SK-N-SH (cell line): ENCODE measurements around the gene ALS2CL.

Source experiments
- FOXJ3 ChIP-seq: sonication (generic); formaldehyde crosslinking; IDR thresholded peaks from 2 replicates; pipeline ENCODE4 v1.5.1; 2020; ENCODE audit warnings: mild to moderate bottlenecking, missing genetic modification reagents
- POLR2AphosphoS5 ChIP-seq: IDR thresholded peaks from 2 replicates; pipeline ENCODE4 v1.6.1; 2012; ENCODE audit warnings: low read depth, low read length
- SMC3 ChIP-seq: IDR thresholded peaks from 2 replicates; pipeline ENCODE4 v1.6.1; 2012; ENCODE audit warnings: low read depth, low read length, improper control_type of control experiment
- TF ChIP-seq, protein P1 (sequence below): fragments of 200-600 bp; sonication (generic); IDR thresholded peaks from 2 replicates; pipeline ENCODE4 v1.6.1; 2017; ENCODE audit warnings: antibody characterized with exemption, mild to moderate bottlenecking, moderate library complexity
- TF ChIP-seq, protein P2 (sequence below): IDR thresholded peaks from 2 replicates; pipeline ENCODE4; 2012
- TF ChIP-seq, protein P3 (sequence below): IDR thresholded peaks from 2 replicates; pipeline ENCODE4 v1.6.1; 2012; ENCODE audit warnings: mild to moderate bottlenecking, low read depth, low read length, moderate library complexity
- TF ChIP-seq, protein P4 (sequence below): IDR thresholded peaks from 2 replicates; pipeline ENCODE4 v1.4.0; 2012; ENCODE audit warnings: low read depth, borderline replicate concordance

DNA sequence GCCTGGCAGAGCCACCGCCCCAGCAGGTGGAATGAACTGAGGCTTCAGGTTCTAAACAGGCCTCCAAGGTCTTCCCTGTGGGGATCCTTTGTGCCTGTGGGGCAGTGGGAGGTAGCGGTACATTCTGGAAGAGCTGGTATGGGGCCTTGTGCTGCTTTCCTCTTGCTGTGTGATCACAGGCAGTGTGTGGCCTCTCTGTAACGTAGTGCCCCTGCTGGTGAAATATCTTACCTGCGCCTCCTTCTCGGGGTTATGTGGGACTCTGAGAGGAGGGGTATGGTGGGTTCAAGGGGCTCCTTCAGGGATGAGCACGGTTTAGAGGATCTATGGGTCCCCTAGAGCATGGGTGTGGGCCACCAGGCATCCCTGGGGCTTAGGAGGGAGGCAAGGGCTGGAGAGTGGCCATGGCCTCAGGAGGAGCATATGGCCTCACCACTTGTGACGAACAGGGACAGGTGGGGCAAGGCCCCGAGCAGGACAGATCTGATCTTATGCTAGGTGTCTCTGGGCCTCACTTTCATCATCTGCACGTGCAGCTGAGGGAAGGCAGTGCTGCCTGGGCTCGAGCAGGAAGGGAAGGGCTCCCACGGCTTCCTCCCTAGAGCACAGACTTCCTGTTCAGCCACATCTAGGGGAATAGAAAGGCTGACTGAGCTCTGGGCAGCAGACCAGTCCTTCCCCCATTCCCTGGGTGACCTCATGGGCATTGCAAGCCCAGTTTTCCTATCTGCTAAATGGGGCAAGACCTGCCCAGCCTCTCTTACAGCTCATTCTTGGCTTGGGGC is 1.9 kb upstream of the ALS2CL start:
- TF ChIP-seq, protein P1, sequence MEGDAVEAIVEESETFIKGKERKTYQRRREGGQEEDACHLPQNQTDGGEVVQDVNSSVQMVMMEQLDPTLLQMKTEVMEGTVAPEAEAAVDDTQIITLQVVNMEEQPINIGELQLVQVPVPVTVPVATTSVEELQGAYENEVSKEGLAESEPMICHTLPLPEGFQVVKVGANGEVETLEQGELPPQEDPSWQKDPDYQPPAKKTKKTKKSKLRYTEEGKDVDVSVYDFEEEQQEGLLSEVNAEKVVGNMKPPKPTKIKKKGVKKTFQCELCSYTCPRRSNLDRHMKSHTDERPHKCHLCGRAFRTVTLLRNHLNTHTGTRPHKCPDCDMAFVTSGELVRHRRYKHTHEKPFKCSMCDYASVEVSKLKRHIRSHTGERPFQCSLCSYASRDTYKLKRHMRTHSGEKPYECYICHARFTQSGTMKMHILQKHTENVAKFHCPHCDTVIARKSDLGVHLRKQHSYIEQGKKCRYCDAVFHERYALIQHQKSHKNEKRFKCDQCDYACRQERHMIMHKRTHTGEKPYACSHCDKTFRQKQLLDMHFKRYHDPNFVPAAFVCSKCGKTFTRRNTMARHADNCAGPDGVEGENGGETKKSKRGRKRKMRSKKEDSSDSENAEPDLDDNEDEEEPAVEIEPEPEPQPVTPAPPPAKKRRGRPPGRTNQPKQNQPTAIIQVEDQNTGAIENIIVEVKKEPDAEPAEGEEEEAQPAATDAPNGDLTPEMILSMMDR = no peak; the same call in 1 of the 2 replicates
- TF ChIP-seq FOXJ3 (CRISPR knock-in tag) = no peak
- no peak for TF ChIP-seq POLR2AphosphoS5
- TF ChIP-seq, protein P2, sequence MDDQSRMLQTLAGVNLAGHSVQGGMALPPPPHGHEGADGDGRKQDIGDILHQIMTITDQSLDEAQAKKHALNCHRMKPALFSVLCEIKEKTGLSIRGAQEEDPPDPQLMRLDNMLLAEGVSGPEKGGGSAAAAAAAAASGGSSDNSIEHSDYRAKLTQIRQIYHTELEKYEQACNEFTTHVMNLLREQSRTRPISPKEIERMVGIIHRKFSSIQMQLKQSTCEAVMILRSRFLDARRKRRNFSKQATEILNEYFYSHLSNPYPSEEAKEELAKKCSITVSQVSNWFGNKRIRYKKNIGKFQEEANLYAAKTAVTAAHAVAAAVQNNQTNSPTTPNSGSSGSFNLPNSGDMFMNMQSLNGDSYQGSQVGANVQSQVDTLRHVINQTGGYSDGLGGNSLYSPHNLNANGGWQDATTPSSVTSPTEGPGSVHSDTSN = no peak
- TF ChIP-seq, protein P3, sequence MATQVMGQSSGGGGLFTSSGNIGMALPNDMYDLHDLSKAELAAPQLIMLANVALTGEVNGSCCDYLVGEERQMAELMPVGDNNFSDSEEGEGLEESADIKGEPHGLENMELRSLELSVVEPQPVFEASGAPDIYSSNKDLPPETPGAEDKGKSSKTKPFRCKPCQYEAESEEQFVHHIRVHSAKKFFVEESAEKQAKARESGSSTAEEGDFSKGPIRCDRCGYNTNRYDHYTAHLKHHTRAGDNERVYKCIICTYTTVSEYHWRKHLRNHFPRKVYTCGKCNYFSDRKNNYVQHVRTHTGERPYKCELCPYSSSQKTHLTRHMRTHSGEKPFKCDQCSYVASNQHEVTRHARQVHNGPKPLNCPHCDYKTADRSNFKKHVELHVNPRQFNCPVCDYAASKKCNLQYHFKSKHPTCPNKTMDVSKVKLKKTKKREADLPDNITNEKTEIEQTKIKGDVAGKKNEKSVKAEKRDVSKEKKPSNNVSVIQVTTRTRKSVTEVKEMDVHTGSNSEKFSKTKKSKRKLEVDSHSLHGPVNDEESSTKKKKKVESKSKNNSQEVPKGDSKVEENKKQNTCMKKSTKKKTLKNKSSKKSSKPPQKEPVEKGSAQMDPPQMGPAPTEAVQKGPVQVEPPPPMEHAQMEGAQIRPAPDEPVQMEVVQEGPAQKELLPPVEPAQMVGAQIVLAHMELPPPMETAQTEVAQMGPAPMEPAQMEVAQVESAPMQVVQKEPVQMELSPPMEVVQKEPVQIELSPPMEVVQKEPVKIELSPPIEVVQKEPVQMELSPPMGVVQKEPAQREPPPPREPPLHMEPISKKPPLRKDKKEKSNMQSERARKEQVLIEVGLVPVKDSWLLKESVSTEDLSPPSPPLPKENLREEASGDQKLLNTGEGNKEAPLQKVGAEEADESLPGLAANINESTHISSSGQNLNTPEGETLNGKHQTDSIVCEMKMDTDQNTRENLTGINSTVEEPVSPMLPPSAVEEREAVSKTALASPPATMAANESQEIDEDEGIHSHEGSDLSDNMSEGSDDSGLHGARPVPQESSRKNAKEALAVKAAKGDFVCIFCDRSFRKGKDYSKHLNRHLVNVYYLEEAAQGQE = no peak
- TF ChIP-seq SMC3 = no peak
- TF ChIP-seq, protein P4, sequence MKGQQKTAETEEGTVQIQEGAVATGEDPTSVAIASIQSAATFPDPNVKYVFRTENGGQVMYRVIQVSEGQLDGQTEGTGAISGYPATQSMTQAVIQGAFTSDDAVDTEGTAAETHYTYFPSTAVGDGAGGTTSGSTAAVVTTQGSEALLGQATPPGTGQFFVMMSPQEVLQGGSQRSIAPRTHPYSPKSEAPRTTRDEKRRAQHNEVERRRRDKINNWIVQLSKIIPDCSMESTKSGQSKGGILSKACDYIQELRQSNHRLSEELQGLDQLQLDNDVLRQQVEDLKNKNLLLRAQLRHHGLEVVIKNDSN = no peak
